Measurements from ENCODE around the gene GARS1. TPM values are rescaled to one million over a fixed set of nuclear protein-coding genes. Genes with fewer than 3 reads are reported as not detected.

The GARS1 gene
- total RNA-seq, 2 experiments from 2014 or later, result 178 to 375 TPM

GRCh38 chr7:30559611-30560010 lies 35.1 kb upstream of the GARS1 start:
- no peaks in the 10 kb centered on the region for H3K36me3 ChIP-seq (ENCODE audit: insufficient read depth, low read length)
- TF ChIP-seq EZH2phosphoT487 (IDR thresholded peaks at IDR 0.05; ENCODE audit: borderline replicate concordance, low read depth, low read length), result no peak
- TF ChIP-seq CTCF (conservative IDR thresholded peaks at IDR 0.05; ENCODE audit: low read length), result no peak
- H3K4me2 ChIP-seq (ENCODE audit: low read length), result no peak overlapping the region
- DNase-seq (ENCODE audit: low spot score), result no peak
- no peaks in the 10 kb centered on the region for H3K9me2 ChIP-seq (ENCODE audit: insufficient read depth, low read length)
- no TSS peak for BruUV-seq (replicated peaks)
- CTCF ChIA-PET (ENCODE audit: unreplicated experiment), result no interaction called here
- H3K27ac ChIP-seq (ENCODE audit: low read depth, low read length, poor library complexity, severe bottlenecking), result no peak overlapping the region
- H2AFZ ChIP-seq (ENCODE audit: low read length), result no peak overlapping the region
- no peaks in the 10 kb centered on the region for H3K4me1 ChIP-seq (ENCODE audit: insufficient read depth, low read length, poor library complexity, severe bottlenecking)
- H3K4me3 ChIP-seq (ENCODE audit: low read depth, low read length, poor library complexity, severe bottlenecking), result no peak overlapping the region
- intact Hi-C loops (cut with micrococcal nuclease; ENCODE audit: unreplicated experiment), result loop anchor here (5.0 to 10.0 kb wide), 3 partner anchors 112 to 682 kb away; no protein-coding TSS in a partner anchor
- POLR2A ChIA-PET, result interaction anchor here (0.5 to 1.6 kb wide), 2 partner anchors 13 to 21 kb away, joined by 3 read pairs; no protein-coding TSS in a partner anchor
- no peaks in the 10 kb centered on the region for H4K20me1 ChIP-seq (ENCODE audit: insufficient read depth, low read length)
- H3K79me2 ChIP-seq (ENCODE audit: insufficient read depth, low read depth, low read length), result no peaks in the 10 kb centered on the region
- no peaks in the 10 kb centered on the region for H3K9me3 ChIP-seq (ENCODE audit: low read length)

- no peaks in the 10 kb centered on the region for H3K9me3 ChIP-seq (ENCODE audit: low read length)
- no peak for DNase-seq (ENCODE audit: low spot score)
- ChIA-PET CTCF (ENCODE audit: unreplicated experiment) (interaction anchor here (1.2 to 1.5 kb wide), 2 partner anchors 10 to 51 kb away, joined by 3 read pairs; no protein-coding TSS in a partner anchor), POLR2A (interaction anchor here (1.2 to 1.6 kb wide), 2 partner anchors 9 to 11 kb away, joined by 3 read pairs; no protein-coding TSS in a partner anchor)
- no peak overlapping the region for H3K27ac ChIP-seq (ENCODE audit: low read depth, low read length, poor library complexity, severe bottlenecking)
- H3K79me2 ChIP-seq (ENCODE audit: insufficient read depth, low read depth, low read length), result no peaks in the 10 kb centered on the region
- no peak overlapping the region for H3K4me3 ChIP-seq (ENCODE audit: low read depth, low read length, poor library complexity, severe bottlenecking)
- H2AFZ ChIP-seq (ENCODE audit: low read length), result no peak overlapping the region
- H3K9me2 ChIP-seq (ENCODE audit: insufficient read depth, low read length), result no peaks in the 10 kb centered on the region
- H3K4me2 ChIP-seq (ENCODE audit: low read length), result no peak overlapping the region
- no peaks in the 10 kb centered on the region for H3K4me1 ChIP-seq (ENCODE audit: insufficient read depth, low read length, poor library complexity, severe bottlenecking)
- no peaks in the 10 kb centered on the region for H3K36me3 ChIP-seq (ENCODE audit: insufficient read depth, low read length)
- no peaks in the 10 kb centered on the region for H4K20me1 ChIP-seq (ENCODE audit: insufficient read depth, low read length)
- no peak for TF ChIP-seq CTCF (conservative IDR thresholded peaks at IDR 0.05; ENCODE audit: low read length)
- TF ChIP-seq EZH2phosphoT487 (IDR thresholded peaks at IDR 0.05; ENCODE audit: borderline replicate concordance, low read depth, low read length), result no peak
- BruUV-seq (replicated peaks), result no TSS peak
- intact Hi-C loops (cut with micrococcal nuclease; ENCODE audit: unreplicated experiment), result loop anchor here (5.0 to 10.0 kb wide), 3 partner anchors 114 to 684 kb away; no protein-coding TSS in a partner anchor
Measured at GRCh38 chr7:30561389-30561788, 33.3 kb upstream of the GARS1 start.

GRCh38 chr7:30562498-30562897 lies 32.2 kb upstream of the GARS1 start:
- H2AFZ ChIP-seq (ENCODE audit: low read length), result no peak overlapping the region
- H3K36me3 ChIP-seq (ENCODE audit: insufficient read depth, low read length), result no peaks in the 10 kb centered on the region
- no peak for DNase-seq (ENCODE audit: low spot score)
- no peak overlapping the region for H3K4me3 ChIP-seq (ENCODE audit: low read depth, low read length, poor library complexity, severe bottlenecking)
- H3K79me2 ChIP-seq (ENCODE audit: insufficient read depth, low read depth, low read length), result no peaks in the 10 kb centered on the region
- CTCF ChIA-PET (ENCODE audit: unreplicated experiment), result interaction anchor here (1.1 to 1.2 kb wide), 2 partner anchors 52 to 284 kb away, joined by 3 read pairs; no protein-coding TSS in a partner anchor
- intact Hi-C loops (cut with micrococcal nuclease; ENCODE audit: unreplicated experiment), result loop anchor here (5.0 to 10.0 kb wide), 3 partner anchors 115 to 685 kb away; no protein-coding TSS in a partner anchor
- H3K27ac ChIP-seq (ENCODE audit: low read depth, low read length, poor library complexity, severe bottlenecking), result no peak overlapping the region
- no peak overlapping the region for H3K4me2 ChIP-seq (ENCODE audit: low read length)
- TF ChIP-seq EZH2phosphoT487 (IDR thresholded peaks at IDR 0.05; ENCODE audit: borderline replicate concordance, low read depth, low read length), result no peak
- TF ChIP-seq CTCF (conservative IDR thresholded peaks at IDR 0.05; ENCODE audit: low read length), result 0 out of 2 replicates have a peak, but pooled peaks have one; percentile 18
- no peaks in the 10 kb centered on the region for H3K9me2 ChIP-seq (ENCODE audit: insufficient read depth, low read length)
- no peaks in the 10 kb centered on the region for H3K9me3 ChIP-seq (ENCODE audit: low read length)
- H4K20me1 ChIP-seq (ENCODE audit: insufficient read depth, low read length), result no peaks in the 10 kb centered on the region
- no peaks in the 10 kb centered on the region for H3K4me1 ChIP-seq (ENCODE audit: insufficient read depth, low read length, poor library complexity, severe bottlenecking)
- no TSS peak for BruUV-seq (replicated peaks)
- POLR2A ChIA-PET, result interaction anchor here (1.2 kb wide), 1 partner anchor 12 kb away, joined by 3 read pairs; no protein-coding TSS in a partner anchor
